GM12801 (cell line): ENCODE data around the gene TNFAIP8L3.

Experiments
- TF ChIP-seq, protein P1 (sequence below): IDR thresholded peaks from one replicate; pipeline ENCODE4 v1.5.1; 2011; ENCODE audit warnings: control low read depth; ENCODE audit not compliant: insufficient read length; ENCODE audit errors: extremely low read depth

The TNFAIP8L3 gene

GRCh38 chr15:51076524-51077220, 18.0 kb downstream of the TNFAIP8L3 start:
- TF ChIP-seq, protein P1, sequence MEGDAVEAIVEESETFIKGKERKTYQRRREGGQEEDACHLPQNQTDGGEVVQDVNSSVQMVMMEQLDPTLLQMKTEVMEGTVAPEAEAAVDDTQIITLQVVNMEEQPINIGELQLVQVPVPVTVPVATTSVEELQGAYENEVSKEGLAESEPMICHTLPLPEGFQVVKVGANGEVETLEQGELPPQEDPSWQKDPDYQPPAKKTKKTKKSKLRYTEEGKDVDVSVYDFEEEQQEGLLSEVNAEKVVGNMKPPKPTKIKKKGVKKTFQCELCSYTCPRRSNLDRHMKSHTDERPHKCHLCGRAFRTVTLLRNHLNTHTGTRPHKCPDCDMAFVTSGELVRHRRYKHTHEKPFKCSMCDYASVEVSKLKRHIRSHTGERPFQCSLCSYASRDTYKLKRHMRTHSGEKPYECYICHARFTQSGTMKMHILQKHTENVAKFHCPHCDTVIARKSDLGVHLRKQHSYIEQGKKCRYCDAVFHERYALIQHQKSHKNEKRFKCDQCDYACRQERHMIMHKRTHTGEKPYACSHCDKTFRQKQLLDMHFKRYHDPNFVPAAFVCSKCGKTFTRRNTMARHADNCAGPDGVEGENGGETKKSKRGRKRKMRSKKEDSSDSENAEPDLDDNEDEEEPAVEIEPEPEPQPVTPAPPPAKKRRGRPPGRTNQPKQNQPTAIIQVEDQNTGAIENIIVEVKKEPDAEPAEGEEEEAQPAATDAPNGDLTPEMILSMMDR: no peak

DNA sequence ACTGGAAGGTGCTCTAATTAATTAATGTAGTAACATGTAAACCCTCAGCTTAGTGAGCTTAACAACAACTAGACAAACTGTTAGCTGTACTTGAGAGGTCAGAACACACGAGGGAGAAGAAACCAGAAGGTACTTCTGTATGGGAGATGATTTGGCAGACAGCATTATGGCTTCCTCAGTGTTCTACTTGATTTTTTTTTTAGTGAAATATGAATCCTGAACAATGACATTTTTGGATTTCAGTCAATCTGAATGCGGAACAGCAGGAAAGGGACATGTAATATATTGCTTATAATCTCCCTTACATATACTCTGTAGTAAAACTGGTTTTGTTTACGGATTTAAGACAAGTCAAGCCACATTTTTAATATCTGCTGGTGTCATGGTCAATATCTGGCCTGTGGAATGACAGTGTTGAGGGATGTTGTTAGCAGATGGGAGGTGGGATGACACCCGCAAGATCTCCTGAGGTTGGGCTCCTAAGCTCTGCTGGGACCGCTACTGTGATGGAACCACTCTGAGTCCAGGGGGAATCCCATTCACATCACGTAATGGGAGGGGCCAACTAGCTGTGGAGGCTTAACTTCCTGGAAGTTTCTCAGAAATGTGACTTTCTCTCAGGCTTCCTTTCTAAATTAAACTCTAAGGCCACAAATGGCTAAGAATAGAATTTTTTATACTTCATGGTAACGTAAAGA, 18.7 kb downstream of the TNFAIP8L3 start:
- TF ChIP-seq, protein P1: no peak

DNA sequence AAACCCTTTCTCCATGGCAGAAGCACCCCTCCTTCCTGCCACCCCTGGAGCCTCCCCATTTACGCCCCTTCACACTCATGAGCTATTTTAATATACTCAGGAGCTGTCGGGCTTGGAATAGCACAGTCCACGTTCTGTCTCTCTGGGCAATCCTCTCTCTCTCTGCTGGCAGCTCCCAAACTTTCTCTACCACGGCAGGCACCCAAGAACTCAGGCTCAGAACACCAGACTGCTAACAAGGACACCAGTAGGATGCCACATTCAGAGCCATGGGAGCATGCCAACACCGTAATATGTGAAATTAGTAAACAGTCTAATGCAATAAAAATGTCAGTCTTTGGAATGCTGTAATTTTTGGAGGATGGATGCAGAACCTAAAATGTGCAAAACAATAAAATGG, 19.3 kb downstream of the TNFAIP8L3 start:
- TF ChIP-seq, protein P1: no peak

DNA sequence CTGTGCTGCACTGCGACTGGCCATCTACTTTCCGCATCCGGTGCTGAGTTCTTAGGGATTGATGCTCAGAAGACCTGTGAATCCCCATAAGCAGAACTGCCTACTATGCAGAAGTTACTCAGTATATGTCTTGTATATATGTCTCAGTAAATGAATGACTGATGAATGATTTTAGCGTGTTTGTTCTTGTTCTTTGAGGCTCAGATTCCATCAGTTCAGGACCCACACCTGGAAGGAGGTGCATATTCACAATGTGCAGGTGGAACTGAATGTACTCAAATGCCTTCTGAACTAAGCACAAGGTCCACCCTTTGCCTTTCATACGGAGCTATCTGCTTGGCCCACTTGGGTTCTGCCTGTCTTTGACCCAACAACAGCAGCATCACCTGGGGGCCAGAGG, 19.8 kb downstream of the TNFAIP8L3 start:
- TF ChIP-seq, protein P1: no peak

- TF ChIP-seq, protein P1: no peak
Measured at GRCh38 chr15:51071578-51071977, 23.1 kb downstream of the TNFAIP8L3 start.

GRCh38 chr15:51069983-51070382, 24.7 kb downstream of the TNFAIP8L3 start:
- TF ChIP-seq, protein P1: no peak

GRCh38 chr15:51067510-51067909, 27.2 kb downstream of the TNFAIP8L3 start:
- TF ChIP-seq, protein P1: no peak
